ELR (cell line): ENCODE data around the gene NRG4.
"Not testable (repeated sequence)": the region's sequence is repeated elsewhere in the genome, so short reads cannot be mapped to it uniquely, and the experiment has no call there.

ENCODE experiments used
- DNase-seq: peaks from one replicate; pipeline ENCODE4 v3.0.0-alpha.2; 2015; ENCODE audit warnings: low read depth

NRG4 gene

GRCh38 chr15:75992897-75993296 is 19.3 kb downstream of the NRG4 start:
- no peak for DNase-seq

DNA sequence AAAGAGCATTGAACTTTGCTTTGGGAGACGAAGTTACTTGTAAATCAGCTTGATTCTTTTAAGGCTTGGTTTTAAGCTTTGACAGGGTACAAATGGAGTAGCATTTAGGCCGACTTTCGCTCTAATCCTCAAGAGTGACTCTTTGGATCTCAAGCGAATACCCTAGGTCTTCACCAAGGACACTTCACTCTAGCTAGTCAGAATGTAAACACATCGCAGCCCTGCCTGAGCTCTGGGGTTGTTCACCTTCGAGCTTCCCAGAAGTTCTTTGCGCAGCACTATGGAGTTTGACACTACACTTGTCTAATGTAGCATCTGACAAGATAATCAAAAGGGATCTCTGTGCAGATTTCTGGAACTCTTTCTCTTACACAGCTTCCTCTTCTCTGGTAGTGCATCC is 22.3 kb downstream of the NRG4 start:
- DNase-seq = no peak

DNA sequence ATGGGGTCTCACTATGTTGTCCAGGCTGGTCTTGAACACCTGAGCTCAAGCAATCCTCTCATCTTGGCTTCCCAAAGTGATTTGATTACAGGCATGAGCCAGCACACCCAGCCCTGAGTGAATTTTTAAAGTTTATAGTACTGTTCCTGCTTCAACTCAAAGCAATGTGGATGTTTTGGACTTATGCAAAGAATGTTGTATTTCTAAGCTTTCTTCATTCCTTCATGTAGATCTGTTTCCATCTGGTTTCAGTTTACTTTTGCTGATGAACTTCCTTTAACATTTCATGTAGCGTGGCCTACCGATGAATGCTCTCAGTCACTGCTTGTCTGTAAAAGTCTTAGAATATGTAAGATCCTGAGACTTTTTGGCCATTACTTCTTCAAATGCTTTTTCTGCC is 23.2 kb downstream of the NRG4 start:
- DNase-seq = no peak

DNA sequence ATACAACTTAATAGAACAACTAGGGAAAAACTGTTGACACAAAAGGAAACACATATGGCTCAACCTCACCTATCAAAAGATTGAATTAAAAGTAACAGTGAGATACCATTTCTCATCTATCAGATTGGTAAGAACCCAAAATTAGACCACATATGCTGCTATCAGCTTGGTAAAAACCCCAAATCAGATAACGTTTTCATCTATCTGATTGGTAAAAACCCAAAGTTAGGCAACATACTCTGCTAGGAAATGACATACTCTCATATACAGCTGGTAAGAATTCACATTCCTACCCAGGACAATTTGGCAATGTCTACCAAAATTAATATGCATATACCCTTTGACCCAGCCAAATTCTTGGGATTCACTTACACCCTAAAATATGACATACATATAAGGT is 26.3 kb downstream of the NRG4 start:
- no peak for DNase-seq

DNA sequence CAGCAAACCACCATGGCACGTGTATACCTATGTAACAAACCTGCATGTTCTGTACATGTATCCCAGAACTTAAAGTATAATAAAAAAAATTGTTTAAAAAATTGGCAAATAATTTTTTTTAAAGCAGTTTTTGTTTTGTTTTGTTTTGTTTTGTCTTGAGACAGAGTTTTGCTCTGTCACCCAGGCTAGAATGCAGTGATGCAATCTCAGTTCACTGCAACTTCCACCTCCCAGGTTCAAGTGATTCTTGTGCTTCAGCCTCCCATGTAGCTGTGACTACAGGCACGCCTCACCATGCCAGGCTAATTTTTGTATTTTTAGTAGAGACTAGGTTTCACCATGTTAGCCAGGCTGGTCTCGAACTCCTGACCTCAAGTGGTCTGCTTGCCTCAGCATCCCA is 27.5 kb downstream of the NRG4 start:
- DNase-seq = not testable (repeated sequence)

- DNase-seq = no peak
These were observed 29.8 kb downstream of the NRG4 start for GRCh38 chr15:75982468-75982867.

DNA sequence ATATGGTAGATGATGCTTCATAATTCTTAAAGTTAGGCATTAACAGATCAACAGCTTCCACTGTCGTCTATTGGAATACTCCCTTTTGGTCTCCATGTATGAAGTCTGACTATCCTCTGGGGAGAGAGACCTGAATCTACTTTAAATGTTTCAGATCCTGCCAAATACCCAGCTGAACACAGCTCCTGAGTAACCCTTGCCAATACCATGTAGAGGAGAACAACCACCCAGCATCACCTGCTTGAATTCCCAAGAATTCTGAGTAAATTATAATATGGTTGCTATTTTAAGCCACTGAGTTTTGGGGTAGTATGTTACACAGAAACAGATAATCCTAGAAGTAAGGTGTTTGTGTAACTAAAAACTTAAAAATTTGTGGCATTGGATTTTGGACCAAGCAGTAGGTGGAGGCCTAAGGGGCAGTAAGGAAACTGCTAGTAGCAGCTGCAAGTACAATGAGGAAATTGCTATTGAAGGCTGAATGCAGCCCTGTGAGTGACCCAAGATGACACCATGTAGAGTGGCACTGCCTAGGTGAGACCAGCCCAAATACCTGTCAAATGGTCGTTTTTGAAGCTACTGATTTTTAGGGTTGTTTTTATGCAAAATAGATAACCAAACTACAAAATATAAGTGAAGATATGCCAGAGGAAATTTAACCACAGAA is 30.9 kb downstream of the NRG4 start:
- no peak for DNase-seq

GRCh38 chr15:75976766-75977165 is 35.5 kb downstream of the NRG4 start:
- not testable (repeated sequence) for DNase-seq

GRCh38 chr15:75966073-75966472 is 46.2 kb downstream of the NRG4 start:
- peak; percentile 83 for DNase-seq

- DNase-seq = no peak
These were observed 50.9 kb downstream of the NRG4 start for GRCh38 chr15:75961331-75961730.

DNA sequence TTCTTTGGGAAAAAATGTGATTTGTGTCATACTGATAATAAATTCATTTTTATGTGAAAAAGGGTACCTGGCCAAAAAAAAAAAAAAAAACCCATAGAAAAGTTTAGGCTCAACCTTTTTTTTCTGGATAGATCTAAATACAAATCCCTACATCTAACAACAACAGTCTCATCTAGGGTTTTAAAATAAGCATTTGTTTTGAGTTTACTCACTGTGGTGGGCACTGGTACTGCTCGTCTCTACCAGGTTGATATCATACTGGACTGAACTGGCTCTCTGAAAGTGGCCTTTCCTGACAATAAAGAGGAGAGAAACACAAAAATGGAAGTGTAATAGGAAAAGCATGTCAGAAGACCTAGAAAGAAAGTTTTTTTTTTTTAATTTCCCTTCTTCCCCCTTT is 56.5 kb downstream of the NRG4 start:
- no peak for DNase-seq

DNA sequence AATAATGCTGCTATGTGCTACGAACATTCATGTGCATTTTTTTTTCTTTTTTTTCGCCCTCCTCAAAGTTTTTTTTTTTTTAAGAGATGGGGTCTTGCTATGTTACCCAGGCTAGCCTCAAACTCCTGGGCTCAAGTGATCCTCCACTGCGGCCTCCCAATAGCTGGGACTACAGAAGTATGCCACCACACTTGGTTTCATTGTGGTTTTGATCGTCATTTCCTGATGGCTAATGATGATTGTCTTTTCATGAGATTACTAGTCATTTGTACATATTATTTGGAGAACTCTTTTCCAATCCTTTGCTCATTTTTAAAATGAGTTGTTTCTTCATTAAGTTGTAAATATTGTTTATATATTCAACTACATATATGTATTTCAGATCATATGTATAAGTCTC is 59.7 kb downstream of the NRG4 start:
- DNase-seq = no peak

DNA sequence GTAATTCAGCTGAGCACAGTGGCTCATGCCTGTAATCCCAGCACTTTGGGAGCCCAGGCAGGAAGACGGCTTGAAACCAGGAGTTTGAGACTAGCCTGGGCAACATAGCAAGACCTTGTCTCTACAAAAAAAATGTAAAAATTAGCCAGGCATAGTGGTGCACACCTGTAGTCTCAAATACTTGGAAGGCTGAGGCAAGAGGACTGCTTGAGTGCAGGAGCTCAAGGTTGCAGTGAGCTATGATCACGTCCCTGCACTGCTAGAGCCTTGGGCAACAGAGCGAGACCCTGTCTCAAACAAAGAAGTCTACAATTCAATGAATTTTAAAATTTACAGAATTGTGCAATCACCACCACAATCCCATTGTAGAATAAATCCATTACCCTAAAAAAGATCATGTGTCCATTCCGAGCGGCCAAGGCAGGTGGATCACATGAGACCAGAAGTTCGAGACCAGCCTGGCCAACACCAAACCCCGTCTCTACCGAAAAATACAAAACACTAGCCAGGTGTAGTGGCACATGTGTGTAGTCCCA is 63.4 kb downstream of the NRG4 start:
- DNase-seq = no peak

DNA sequence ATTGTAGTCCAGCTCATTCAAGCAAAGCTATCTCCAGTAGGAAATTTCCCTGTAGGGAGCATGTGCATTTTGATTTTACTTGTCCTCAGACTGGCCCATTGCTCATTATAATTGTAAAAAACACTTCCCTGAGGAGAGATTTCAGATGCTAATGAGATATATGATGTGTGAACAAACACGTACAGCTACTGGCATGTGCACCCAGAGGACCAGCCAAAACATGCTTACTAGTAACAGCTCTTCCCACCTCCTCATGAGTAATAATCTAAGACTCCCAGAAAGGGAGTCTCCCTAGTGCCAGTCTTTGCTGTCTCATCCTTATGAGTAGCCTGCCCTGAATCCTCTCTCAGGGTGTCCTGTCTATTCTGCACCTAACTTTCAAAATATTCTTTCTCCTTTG is 65.1 kb downstream of the NRG4 start:
- DNase-seq = peak; percentile 89

GRCh38 chr15:75945953-75946352 is 66.3 kb downstream of the NRG4 start:
- DNase-seq = peak; percentile 83

- DNase-seq = peak; percentile 40
These were observed 68.5 kb downstream of the NRG4 start for GRCh38 chr15:75943713-75944215.

GRCh38 chr15:75943246-75943645 is 69.0 kb downstream of the NRG4 start:
- no peak for DNase-seq

GRCh38 chr15:75942464-75942863 is 69.8 kb downstream of the NRG4 start:
- DNase-seq = no peak

GRCh38 chr15:75930866-75931265 is 81.4 kb downstream of the NRG4 start:
- no peak for DNase-seq

- DNase-seq = no peak
These were observed 82.2 kb downstream of the NRG4 start for GRCh38 chr15:75929799-75930565.

GRCh38 chr15:75928680-75929608 is 83.3 kb downstream of the NRG4 start:
- DNase-seq = peak; percentile 30

DNA sequence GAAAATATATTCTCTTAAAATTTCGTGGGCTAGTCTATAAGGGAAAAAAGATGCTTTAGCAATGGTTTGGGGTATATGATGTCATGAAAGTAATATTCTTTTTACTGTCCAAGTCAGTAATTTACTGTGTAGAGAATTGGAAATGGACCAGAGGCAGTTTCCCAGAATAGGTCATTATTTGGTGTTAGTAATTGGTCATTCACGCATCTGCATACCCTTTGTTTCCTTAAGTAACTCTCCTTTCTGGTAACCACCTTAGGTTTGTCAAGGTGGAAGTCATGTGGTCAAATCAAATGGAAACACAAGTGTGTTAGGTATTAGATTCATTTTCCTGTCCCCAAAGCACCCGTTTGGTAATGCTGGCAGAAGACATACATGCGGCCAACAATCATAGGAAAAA is 84.6 kb downstream of the NRG4 start:
- DNase-seq = no peak
